ENCODE results near the gene HPSE2.

DNA sequence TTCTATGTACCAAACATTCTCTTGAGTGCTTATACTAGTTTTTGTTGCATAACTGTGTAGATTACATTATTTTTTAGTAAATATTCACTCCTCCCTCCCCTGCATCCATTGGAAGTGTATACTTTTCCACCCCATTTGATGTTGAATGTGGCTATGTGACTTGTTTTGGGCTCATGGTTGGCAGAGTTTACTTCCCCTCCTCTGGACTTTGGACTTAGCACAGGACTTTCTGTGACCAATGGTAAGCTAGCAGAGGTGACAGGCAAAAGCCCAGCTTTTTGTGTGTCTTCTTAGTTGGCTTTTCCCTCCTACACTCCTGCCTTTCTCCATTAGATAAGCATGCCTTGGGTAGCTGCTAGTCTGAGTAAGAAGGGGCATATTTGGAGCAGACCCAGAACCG lies 353.9 kb downstream of the HPSE2 start:
- TF ChIP-seq, protein P1, sequence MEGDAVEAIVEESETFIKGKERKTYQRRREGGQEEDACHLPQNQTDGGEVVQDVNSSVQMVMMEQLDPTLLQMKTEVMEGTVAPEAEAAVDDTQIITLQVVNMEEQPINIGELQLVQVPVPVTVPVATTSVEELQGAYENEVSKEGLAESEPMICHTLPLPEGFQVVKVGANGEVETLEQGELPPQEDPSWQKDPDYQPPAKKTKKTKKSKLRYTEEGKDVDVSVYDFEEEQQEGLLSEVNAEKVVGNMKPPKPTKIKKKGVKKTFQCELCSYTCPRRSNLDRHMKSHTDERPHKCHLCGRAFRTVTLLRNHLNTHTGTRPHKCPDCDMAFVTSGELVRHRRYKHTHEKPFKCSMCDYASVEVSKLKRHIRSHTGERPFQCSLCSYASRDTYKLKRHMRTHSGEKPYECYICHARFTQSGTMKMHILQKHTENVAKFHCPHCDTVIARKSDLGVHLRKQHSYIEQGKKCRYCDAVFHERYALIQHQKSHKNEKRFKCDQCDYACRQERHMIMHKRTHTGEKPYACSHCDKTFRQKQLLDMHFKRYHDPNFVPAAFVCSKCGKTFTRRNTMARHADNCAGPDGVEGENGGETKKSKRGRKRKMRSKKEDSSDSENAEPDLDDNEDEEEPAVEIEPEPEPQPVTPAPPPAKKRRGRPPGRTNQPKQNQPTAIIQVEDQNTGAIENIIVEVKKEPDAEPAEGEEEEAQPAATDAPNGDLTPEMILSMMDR (IDR thresholded peaks at IDR 0.05) = no peak
- TF ChIP-seq POLR2A (IDR thresholded peaks at IDR 0.05) = no peak
